ENCODE measurements around the gene ANKRD66. TPM values are rescaled to one million over a fixed set of nuclear protein-coding genes. Genes with fewer than 3 reads are reported as not detected.

ANKRD66 gene
- polyA plus RNA-seq, 4 donors = 0.04 TPM; not detected in 3

- 52 to 72% (median 61%) methylated on average over 4 of the region's 4 CpGs for WGBS, 3 donors
- FAIRE-seq = no peak
Observed at GRCh38 chr6:46730921-46731461, 15.7 kb upstream of the ANKRD66 start.

GRCh38 chr6:46733341-46733801 is 13.4 kb upstream of the ANKRD66 start:
- DNase-seq (peak in 1 of 2 donors; percentile 1), FAIRE-seq (no peak)
- WGBS, 3 donors = 88 to 94% (median 89%) methylated on average over 2 of the region's 2 CpGs
- peaks cover 0 to 5% (median 0%) of the 10 kb centered on the region in 3 donors for H3K4me1 ChIP-seq (ENCODE audit: control insufficient read depth in 3 of 3, insufficient read depth in 2 of 3, low read depth in 1 of 3, low read length in 2 of 3)
- H3K9me3 ChIP-seq (ENCODE audit: control insufficient read depth in 2 of 2, insufficient read depth in 1 of 2, low read depth in 1 of 2, low read length in 1 of 2) = no peaks in the 10 kb centered on the region
- H3K27me3 ChIP-seq (ENCODE audit: control insufficient read depth in 3 of 3, insufficient read depth in 3 of 3, low read length in 3 of 3) = peaks cover 4 to 36% (median 5%) of the 10 kb centered on the region in 3 donors
- H3K27ac ChIP-seq (ENCODE audit: low read depth in 1 of 3, low read length in 2 of 3) = no peak overlapping the region
- no peaks in the 10 kb centered on the region for H3K36me3 ChIP-seq (ENCODE audit: control insufficient read depth in 3 of 3, insufficient read depth in 2 of 3, low read depth in 1 of 3, low read length in 3 of 3)
- no peak overlapping the region for H3K4me3 ChIP-seq (ENCODE audit: low read depth in 1 of 3, low read length in 3 of 3)

More at GRCh38 chr6:46730921-46731461, 15.7 kb upstream of the ANKRD66 start:
- no peak for DNase-seq
- Histone ChIP-seq H3K27ac (ENCODE audit: low read depth in 1 of 3, low read length in 2 of 3) (no peak overlapping the region), H3K27me3 (ENCODE audit: control insufficient read depth in 3 of 3, insufficient read depth in 3 of 3, low read length in 3 of 3) (peaks cover 4 to 19% (median 5%) of the 10 kb centered on the region in 3 donors), H3K36me3 (ENCODE audit: control insufficient read depth in 3 of 3, insufficient read depth in 2 of 3, low read depth in 1 of 3, low read length in 3 of 3) (no peaks in the 10 kb centered on the region), H3K9me3 (ENCODE audit: control insufficient read depth in 2 of 2, insufficient read depth in 1 of 2, low read depth in 1 of 2, low read length in 1 of 2) (no peaks in the 10 kb centered on the region), H3K4me3 (ENCODE audit: low read depth in 1 of 3, low read length in 3 of 3) (no peak overlapping the region), H3K4me1 (ENCODE audit: control insufficient read depth in 3 of 3, insufficient read depth in 2 of 3, low read depth in 1 of 3, low read length in 2 of 3) (peaks cover 0 to 5% (median 0%) of the 10 kb centered on the region in 3 donors)

- H3K9me3 ChIP-seq (ENCODE audit: control insufficient read depth in 2 of 2, insufficient read depth in 1 of 2, low read depth in 1 of 2, low read length in 1 of 2) = no peaks in the 10 kb centered on the region
- peaks cover 4 to 36% (median 5%) of the 10 kb centered on the region in 3 donors for H3K27me3 ChIP-seq (ENCODE audit: control insufficient read depth in 3 of 3, insufficient read depth in 3 of 3, low read length in 3 of 3)
- 1% methylated on average over 50 to 73 of the region's 73 CpGs for WGBS, 3 donors
- H3K27ac ChIP-seq (ENCODE audit: low read depth in 1 of 3, low read length in 2 of 3) = peak within 1 kb of the TSS in 1 of 3 donors; percentile 51
- peak in 1 of 2 donors; percentile 63 for DNase-seq
- H3K36me3 ChIP-seq (ENCODE audit: control insufficient read depth in 3 of 3, insufficient read depth in 2 of 3, low read depth in 1 of 3, low read length in 3 of 3) = no peaks in the 10 kb centered on the region
- H3K4me1 ChIP-seq (ENCODE audit: control insufficient read depth in 3 of 3, insufficient read depth in 2 of 3, low read depth in 1 of 3, low read length in 2 of 3) = peaks cover 0 to 5% (median 0%) of the 10 kb centered on the region in 3 donors
- peak within 1 kb of the TSS; percentile 34 to 48 (median 40) for H3K4me3 ChIP-seq (ENCODE audit: low read depth in 1 of 3, low read length in 3 of 3)
- FAIRE-seq = no peak
Observed at GRCh38 chr6:46734867-46735719, 11.6 kb upstream of the ANKRD66 start, which contains the start of gene PLA2G7. Gene PLA2G7 (minus strand): TSS chr6:46735375. CDS start chr6:46722891, 12,484 bp downstream.

GRCh38 chr6:46735720-46736031 is 11.1 kb upstream of the ANKRD66 start:
- H3K4me3 ChIP-seq (ENCODE audit: low read depth in 1 of 3, low read length in 3 of 3) = peak overlapping the region in 1 of 3 donors; percentile 40

GRCh38 chr6:46736906-46737305 is 9.8 kb upstream of the ANKRD66 start:
- H3K4me1 ChIP-seq (ENCODE audit: control insufficient read depth in 3 of 3, insufficient read depth in 2 of 3, low read depth in 1 of 3, low read length in 2 of 3) = peaks cover 0 to 5% (median 0%) of the 10 kb centered on the region in 3 donors
- no peak for FAIRE-seq
- DNase-seq = no peak
- H3K9me3 ChIP-seq (ENCODE audit: control insufficient read depth in 2 of 2, insufficient read depth in 1 of 2, low read depth in 1 of 2, low read length in 1 of 2) = no peaks in the 10 kb centered on the region
- peaks cover 4 to 36% (median 5%) of the 10 kb centered on the region in 3 donors for H3K27me3 ChIP-seq (ENCODE audit: control insufficient read depth in 3 of 3, insufficient read depth in 3 of 3, low read length in 3 of 3)
- no peak overlapping the region for H3K4me3 ChIP-seq (ENCODE audit: low read depth in 1 of 3, low read length in 3 of 3)
- no peak overlapping the region for H3K27ac ChIP-seq (ENCODE audit: low read depth in 1 of 3, low read length in 2 of 3)
- no peaks in the 10 kb centered on the region for H3K36me3 ChIP-seq (ENCODE audit: control insufficient read depth in 3 of 3, insufficient read depth in 2 of 3, low read depth in 1 of 3, low read length in 3 of 3)

More at GRCh38 chr6:46735720-46736031, 11.1 kb upstream of the ANKRD66 start:
- Histone ChIP-seq H3K27me3 (ENCODE audit: control insufficient read depth in 3 of 3, insufficient read depth in 3 of 3, low read length in 3 of 3) (peaks cover 4 to 36% (median 5%) of the 10 kb centered on the region in 3 donors), H3K27ac (ENCODE audit: low read depth in 1 of 3, low read length in 2 of 3) (no peak overlapping the region), H3K9me3 (ENCODE audit: control insufficient read depth in 2 of 2, insufficient read depth in 1 of 2, low read depth in 1 of 2, low read length in 1 of 2) (no peaks in the 10 kb centered on the region), H3K36me3 (ENCODE audit: control insufficient read depth in 3 of 3, insufficient read depth in 2 of 3, low read depth in 1 of 3, low read length in 3 of 3) (no peaks in the 10 kb centered on the region), H3K4me1 (ENCODE audit: control insufficient read depth in 3 of 3, insufficient read depth in 2 of 3, low read depth in 1 of 3, low read length in 2 of 3) (peaks cover 0 to 5% (median 0%) of the 10 kb centered on the region in 3 donors)
- WGBS, 3 donors = 9 to 26% (median 15%) methylated on average over 8 of the region's 8 CpGs
- DNase-seq (no peak), FAIRE-seq (no peak)

DNA sequence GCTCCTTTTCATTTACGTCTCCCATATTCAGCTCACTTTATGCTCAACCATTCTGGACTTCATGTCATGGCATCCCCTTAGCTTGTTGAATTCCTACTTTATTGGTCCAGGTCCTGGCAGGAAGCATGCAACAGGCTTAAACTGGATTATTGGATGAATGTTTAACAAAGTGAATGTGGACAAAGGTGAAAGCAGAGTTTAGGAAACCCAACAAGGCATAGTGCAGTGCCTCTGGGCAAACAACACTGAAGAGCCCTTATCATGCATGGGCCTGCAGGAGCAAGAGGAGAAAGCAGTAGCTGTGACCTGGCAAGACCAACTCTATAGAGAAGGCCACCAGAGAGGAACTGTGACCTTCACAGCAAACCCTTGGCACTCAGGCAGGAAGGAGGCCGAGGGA is 5.3 kb upstream of the ANKRD66 start:
- Histone ChIP-seq H3K27ac (ENCODE audit: low read depth in 1 of 3, low read length in 2 of 3) (no peak overlapping the region), H3K4me1 (ENCODE audit: control insufficient read depth in 3 of 3, insufficient read depth in 2 of 3, low read depth in 1 of 3, low read length in 2 of 3) (no peaks in the 10 kb centered on the region), H3K9me3 (ENCODE audit: control insufficient read depth in 2 of 2, insufficient read depth in 1 of 2, low read depth in 1 of 2, low read length in 1 of 2) (no peaks in the 10 kb centered on the region), H3K27me3 (ENCODE audit: control insufficient read depth in 3 of 3, insufficient read depth in 3 of 3, low read length in 3 of 3) (peaks cover 0 to 12% (median 0%) of the 10 kb centered on the region in 3 donors), H3K36me3 (ENCODE audit: control insufficient read depth in 3 of 3, insufficient read depth in 2 of 3, low read depth in 1 of 3, low read length in 3 of 3) (no peaks in the 10 kb centered on the region), H3K4me3 (ENCODE audit: low read depth in 1 of 3, low read length in 3 of 3) (no peak overlapping the region)
- DNase-seq (no peak), FAIRE-seq (no peak)
- 71 to 92% (median 84%) methylated on average over 2 of the region's 2 CpGs for WGBS, 3 donors

GRCh38 chr6:46741910-46742309 is 4.8 kb upstream of the ANKRD66 start:
- Histone ChIP-seq H3K36me3 (ENCODE audit: control insufficient read depth in 3 of 3, insufficient read depth in 2 of 3, low read depth in 1 of 3, low read length in 3 of 3) (no peaks in the 10 kb centered on the region), H3K4me1 (ENCODE audit: control insufficient read depth in 3 of 3, insufficient read depth in 2 of 3, low read depth in 1 of 3, low read length in 2 of 3) (no peaks in the 10 kb centered on the region), H3K9me3 (ENCODE audit: control insufficient read depth in 2 of 2, insufficient read depth in 1 of 2, low read depth in 1 of 2, low read length in 1 of 2) (no peaks in the 10 kb centered on the region), H3K27ac (ENCODE audit: low read depth in 1 of 3, low read length in 2 of 3) (no peak overlapping the region), H3K4me3 (ENCODE audit: low read depth in 1 of 3, low read length in 3 of 3) (no peak overlapping the region), H3K27me3 (ENCODE audit: control insufficient read depth in 3 of 3, insufficient read depth in 3 of 3, low read length in 3 of 3) (peaks cover 0 to 9% (median 0%) of the 10 kb centered on the region in 3 donors)
- DNase-seq (no peak), FAIRE-seq (no peak)
- WGBS, 3 donors = 92 to 96% (median 96%) methylated on average over 4 of the region's 4 CpGs

DNA sequence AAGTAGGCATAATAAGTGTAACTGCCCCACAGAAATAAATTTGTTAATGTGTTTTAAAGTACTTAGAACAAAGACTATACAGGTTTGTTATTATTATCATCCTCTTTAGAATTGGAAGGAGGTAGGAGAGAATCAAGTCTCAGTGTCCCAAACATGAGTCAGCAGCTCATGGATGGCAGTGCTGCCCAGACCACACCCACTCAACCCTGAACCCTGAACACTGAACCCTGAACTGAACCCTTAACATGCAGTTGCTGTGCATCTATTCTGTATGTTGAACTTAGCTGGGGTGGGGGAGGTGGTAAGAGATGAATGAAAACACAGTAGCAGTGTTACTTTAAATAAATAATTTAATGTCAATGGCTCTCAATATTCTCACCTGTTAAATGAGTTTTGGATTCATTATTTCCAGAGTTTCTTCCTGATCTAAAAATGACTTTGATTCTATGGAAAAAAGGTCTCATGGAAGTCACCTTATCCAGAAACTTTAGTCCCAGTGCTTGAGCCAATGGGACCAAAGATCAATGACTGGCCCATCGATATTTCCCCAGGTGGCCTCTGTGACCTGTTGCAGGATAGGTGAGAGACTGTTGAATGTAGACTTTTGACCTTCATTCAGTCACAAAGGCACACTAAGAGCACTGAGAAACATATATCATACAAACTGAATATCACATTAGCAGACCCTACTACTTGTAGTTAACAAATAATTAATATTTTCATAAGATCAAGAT is 3.1 kb upstream of the ANKRD66 start:
- no peak for FAIRE-seq
- peak in 1 of 2 donors; percentile 68 for DNase-seq
- no peaks in the 10 kb centered on the region for H3K27me3 ChIP-seq (ENCODE audit: control insufficient read depth in 3 of 3, insufficient read depth in 3 of 3, low read length in 3 of 3)

More for the DNA sequence above, 3.1 kb upstream of the ANKRD66 start:
- 17 to 61% (median 44%) methylated on average over 1 of the region's 1 CpG for WGBS, 3 donors
- Histone ChIP-seq H3K27ac (ENCODE audit: low read depth in 1 of 3, low read length in 2 of 3) (no peak overlapping the region), H3K36me3 (ENCODE audit: control insufficient read depth in 3 of 3, insufficient read depth in 2 of 3, low read depth in 1 of 3, low read length in 3 of 3) (no peaks in the 10 kb centered on the region), H3K4me3 (ENCODE audit: low read depth in 1 of 3, low read length in 3 of 3) (no peak overlapping the region), H3K4me1 (ENCODE audit: control insufficient read depth in 3 of 3, insufficient read depth in 2 of 3, low read depth in 1 of 3, low read length in 2 of 3) (no peaks in the 10 kb centered on the region), H3K9me3 (ENCODE audit: control insufficient read depth in 2 of 2, insufficient read depth in 1 of 2, low read depth in 1 of 2, low read length in 1 of 2) (no peaks in the 10 kb centered on the region)
